Kidney (tissue), 14 donors: ENCODE results near the gene GAN. TPM values are rescaled to one million over a fixed set of nuclear protein-coding genes. Genes with fewer than 3 reads are reported as not detected.
A peak's percentile ranks its signal among the peaks of the same experiment; 100 is the strongest.

ENCODE experiments used
- DNase-seq, 5 donors: peaks; one replicate each; pipeline ENCODE4 v3.0.0-alpha.2; 2013 to 2020
- FAIRE-seq: peaks from 2 replicates; lab custom pipeline; 2012; peaks lifted over from hg19 to GRCh38; lab: Jason Lieb, UNC
- H3K27ac ChIP-seq, 2 donors: one replicate each; pipeline ENCODE4 v1.7.0; 2013; ENCODE audit warnings: low read depth in 2 of 2, low read length in 2 of 2, inconsistent platforms in 1 of 2
- H3K27me3 ChIP-seq: one replicate; pipeline ENCODE4 v1.7.1; 2013; ENCODE audit warnings: low read length, inconsistent platforms; ENCODE audit not compliant: control insufficient read depth, insufficient read depth
- H3K36me3 ChIP-seq, 3 donors: one replicate each; pipeline versions ENCODE4 v1.7.0 to v1.7.1; 2013; ENCODE audit warnings: low read length in 3 of 3, control low read depth in 1 of 3, inconsistent platforms in 1 of 3; ENCODE audit not compliant: insufficient read depth in 3 of 3, control insufficient read depth in 2 of 3
- H3K4me1 ChIP-seq, 3 donors: one replicate each; pipeline versions ENCODE4 v1.7.0 to v1.7.1; 2013; ENCODE audit warnings: low read length in 3 of 3, inconsistent platforms in 1 of 3, low read depth in 1 of 3; ENCODE audit not compliant: control insufficient read depth in 2 of 3, insufficient read depth in 2 of 3
- H3K4me3 ChIP-seq, 3 donors: one replicate each; pipeline versions ENCODE4 v1.7.0 to v1.8.1; 2013; ENCODE audit warnings: low read length in 3 of 3, control low read depth in 1 of 3, inconsistent platforms in 1 of 3
- H3K9ac ChIP-seq, 3 donors: one replicate each; pipeline versions ENCODE4 v1.7.0 to v1.7.1; 2013; ENCODE audit warnings: low read length in 3 of 3, control low read depth in 1 of 3, inconsistent platforms in 1 of 3
- H3K9me3 ChIP-seq, 3 donors: one replicate each; pipeline versions ENCODE4 v1.7.0 to v1.7.1; 2013; ENCODE audit warnings: low read length in 3 of 3, control low read depth in 1 of 3, inconsistent platforms in 1 of 3; ENCODE audit not compliant: control insufficient read depth in 2 of 3, insufficient read depth in 1 of 3
- CTCF ChIP-seq: IDR thresholded peaks from 3 replicates; pipeline ENCODE4 v1.5.1; 2012; ENCODE audit warnings: mild to moderate bottlenecking, moderate library complexity, borderline replicate concordance; ENCODE audit not compliant: insufficient read depth; ENCODE audit errors: extremely low read depth
- intact Hi-C: fragments of 100-400 bp; cut with DNase I; formaldehyde crosslinking; loops from one replicate; pipeline ENCODE4 v1.11.1; 2022
- polyA plus RNA-seq: library from polyadenylated mRNA; stranded (reverse); fragments of 350-450 nt; fragmentation: Illumina TruSeq; extraction: RNeasy Lipid Tissue Mini Kit (QIAGEN cat#74804); gene quantifications from one replicate; pipeline ENCODE4 v1.2.3, GENCODE V29; 2014; ENCODE audit warnings: low read depth, low replicate concordance; ENCODE audit not compliant: insufficient read depth
- total RNA-seq: library from RNA; stranded (reverse); fragmentation: NEBNext Ultra II Directional; extraction: Animal tissue kit (Norgen Biotek cat#: 25700); gene quantifications from one replicate; pipeline ENCODE4 v1.2.1, GENCODE V29; 2021
- donor health status: control.
- donor health status: control.
- donor health status: control.
- donor health status: control.
- donor health status: control.
- donor health status: DM: yes; HTN: yes; CAD: no.
- donor health status: Normal renal cell carcinoma (clear cell type).

Gene GAN
- total and polyA plus RNA-seq, 2 donors from 2014 or later: 0.60 to 7.7 TPM

GRCh38 chr16:81347425-81347824 lies 32.7 kb downstream of the GAN start:
- Histone ChIP-seq H3K4me3 (no peak overlapping the region), H3K27me3 (no peaks in the 10 kb centered on the region), H3K9me3 (peaks cover 0 to 12% (median 6%) of the 10 kb centered on the region in 3 donors), H3K4me1 (no peaks in the 10 kb centered on the region), H3K27ac (no peak overlapping the region), H3K9ac (no peak overlapping the region), H3K36me3 (no peaks in the 10 kb centered on the region)
- no peak for FAIRE-seq
- TF ChIP-seq CTCF: no peak
- DNase-seq: no peak
- intact Hi-C loops: no loop called here

GRCh38 chr16:81349608-81350305 lies 35.0 kb downstream of the GAN start:
- Histone ChIP-seq H3K4me1 (no peaks in the 10 kb centered on the region), H3K9me3 (peaks cover 0 to 12% (median 6%) of the 10 kb centered on the region in 3 donors), H3K4me3 (no peak overlapping the region), H3K27ac (no peak overlapping the region), H3K27me3 (no peaks in the 10 kb centered on the region), H3K36me3 (peaks cover 0 to 4% (median 0%) of the 10 kb centered on the region in 3 donors), H3K9ac (no peak overlapping the region)
- intact Hi-C loops: no loop called here
- peak; percentile 17 for FAIRE-seq
- no peak for TF ChIP-seq CTCF
- no peak for DNase-seq

GRCh38 chr16:81350306-81350615 lies 35.5 kb downstream of the GAN start:
- H3K36me3 ChIP-seq: peaks cover 0 to 4% (median 0%) of the 10 kb centered on the region in 3 donors
- H3K27me3 ChIP-seq: no peaks in the 10 kb centered on the region
- H3K4me3 ChIP-seq: no peak overlapping the region
- H3K4me1 ChIP-seq: no peaks in the 10 kb centered on the region
- DNase-seq: no peak
- intact Hi-C loops: no loop called here
- TF ChIP-seq CTCF: no peak
- H3K9me3 ChIP-seq: peaks cover 0 to 12% (median 6%) of the 10 kb centered on the region in 3 donors
- no peak for FAIRE-seq
- no peak overlapping the region for H3K27ac ChIP-seq
- H3K9ac ChIP-seq: no peak overlapping the region
